Ascending aorta (tissue), 2 donors: ENCODE measurements around the gene GMPPB. TPM values are rescaled to one million over a fixed set of nuclear protein-coding genes. Genes with fewer than 3 reads are reported as not detected.

Experiments used
- DNase-seq, 2 donors: peaks; one replicate each; pipeline ENCODE4 v3.0.0-alpha.2; 2019; ENCODE audit warnings: low spot score in 2 of 2
- H3K27ac ChIP-seq, 2 donors: fragments of 200-600 bp; sonication (generic); one replicate each; pipeline ENCODE4 v1.5.1; 2016 to 2017; ENCODE audit warnings: mild to moderate bottlenecking in 1 of 2
- H3K27me3 ChIP-seq: fragments of 200-600 bp; sonication (generic); one replicate; pipeline ENCODE4 v1.5.1; 2017
- H3K36me3 ChIP-seq, 2 donors: fragments of 200-600 bp; sonication (generic); one replicate each; pipeline ENCODE4 v1.5.1; 2016
- H3K4me1 ChIP-seq, 2 donors: fragments of 200-600 bp; sonication (generic); one replicate each; pipeline ENCODE4 v1.5.1; 2016 to 2017; ENCODE audit warnings: mild to moderate bottlenecking in 1 of 2
- H3K4me3 ChIP-seq, 2 donors: fragments of 200-600 bp; sonication (generic); one replicate each; pipeline ENCODE4 v1.5.1; 2016 to 2017; ENCODE audit warnings: mild to moderate bottlenecking in 1 of 2
- H3K9me3 ChIP-seq, 2 donors: fragments of 200-600 bp; sonication (generic); one replicate each; pipeline ENCODE4 v1.5.1; 2016
- intact Hi-C: fragments of 100-400 bp; cut with DNase I; formaldehyde crosslinking; loops from one replicate; pipeline ENCODE4 v1.15.1; 2023
- total RNA-seq: library from RNA; depleted of rRNA; stranded (reverse); fragments of >200 nt; gene quantifications from one replicate; pipeline ENCODE4 v1.1.0, GENCODE V29; 2016
- TF ChIP-seq, protein P1 (sequence below), 3 experiments: fragments of 200-600 bp in 2 of 3; fragments of 450-650 bp in 1 of 3; sonication (generic) in 2 of 3; IDR thresholded peaks; one replicate each; pipeline ENCODE4 v1.5.1; 2016 to 2019; ENCODE audit warnings: antibody characterized with exemption in 3 of 3, mild to moderate bottlenecking in 1 of 3, moderate library complexity in 1 of 3

Gene GMPPB
- total RNA-seq, 1 donor from 2014 or later = 16.4 TPM

DNA sequence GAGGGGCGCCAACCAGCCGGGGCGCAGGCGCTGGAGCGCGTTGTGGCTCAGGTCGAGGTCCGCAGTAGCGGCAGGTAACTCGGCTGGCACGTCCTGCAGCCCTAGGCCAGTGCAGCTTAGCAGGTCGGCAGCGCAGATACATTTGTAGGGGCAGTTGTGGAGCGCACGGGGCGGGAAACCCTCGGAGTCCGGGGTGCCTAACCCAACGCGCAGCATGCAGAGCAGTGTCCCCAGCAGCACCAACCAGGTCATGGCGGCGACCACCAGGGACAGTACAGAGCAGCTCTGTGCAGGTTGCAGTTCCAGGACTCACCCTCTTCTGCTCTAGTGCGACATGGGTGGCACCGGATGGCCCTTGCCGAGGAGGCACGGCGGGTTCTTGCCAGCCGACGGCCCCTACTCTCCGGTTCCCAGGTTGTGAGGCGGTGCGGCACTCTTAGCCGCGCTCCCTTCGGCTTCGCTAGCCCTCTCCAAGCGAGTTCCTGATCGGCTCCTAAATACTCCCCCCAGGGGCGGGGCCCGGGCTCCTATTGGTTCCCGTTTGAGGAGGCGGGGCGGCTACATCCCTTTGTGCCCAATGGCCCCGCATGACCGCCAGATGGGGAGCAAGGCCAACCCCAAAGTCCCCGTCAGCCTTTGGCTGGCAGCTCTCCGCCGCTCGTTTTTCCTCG is 4.4 kb downstream of the GMPPB start, which contains the start of gene AMIGO3:
Gene AMIGO3, minus strand, starts transcription at position 471 of the 671 bp plus-strand sequence. Its CDS starts 219 bp downstream, at position 252.
- Histone ChIP-seq H3K27me3 (no peaks in the 10 kb centered on the region), H3K36me3 (peaks cover 13 to 37% of the 10 kb centered on the region in 2 donors), H3K27ac (peak within 1 kb of the TSS; percentile 60 to 61), H3K4me1 (peaks cover 15 to 17% of the 10 kb centered on the region in 2 donors), H3K4me3 (peak within 1 kb of the TSS; percentile 58 to 73), H3K9me3 (no peaks in the 10 kb centered on the region)
- intact Hi-C loops = no loop called here
- DNase-seq = peak; percentile 82 to 98
- TF ChIP-seq, protein P1, sequence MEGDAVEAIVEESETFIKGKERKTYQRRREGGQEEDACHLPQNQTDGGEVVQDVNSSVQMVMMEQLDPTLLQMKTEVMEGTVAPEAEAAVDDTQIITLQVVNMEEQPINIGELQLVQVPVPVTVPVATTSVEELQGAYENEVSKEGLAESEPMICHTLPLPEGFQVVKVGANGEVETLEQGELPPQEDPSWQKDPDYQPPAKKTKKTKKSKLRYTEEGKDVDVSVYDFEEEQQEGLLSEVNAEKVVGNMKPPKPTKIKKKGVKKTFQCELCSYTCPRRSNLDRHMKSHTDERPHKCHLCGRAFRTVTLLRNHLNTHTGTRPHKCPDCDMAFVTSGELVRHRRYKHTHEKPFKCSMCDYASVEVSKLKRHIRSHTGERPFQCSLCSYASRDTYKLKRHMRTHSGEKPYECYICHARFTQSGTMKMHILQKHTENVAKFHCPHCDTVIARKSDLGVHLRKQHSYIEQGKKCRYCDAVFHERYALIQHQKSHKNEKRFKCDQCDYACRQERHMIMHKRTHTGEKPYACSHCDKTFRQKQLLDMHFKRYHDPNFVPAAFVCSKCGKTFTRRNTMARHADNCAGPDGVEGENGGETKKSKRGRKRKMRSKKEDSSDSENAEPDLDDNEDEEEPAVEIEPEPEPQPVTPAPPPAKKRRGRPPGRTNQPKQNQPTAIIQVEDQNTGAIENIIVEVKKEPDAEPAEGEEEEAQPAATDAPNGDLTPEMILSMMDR (IDR thresholded peaks at IDR 0.05) = peak; percentile 61 to 86 (median 74)

DNA sequence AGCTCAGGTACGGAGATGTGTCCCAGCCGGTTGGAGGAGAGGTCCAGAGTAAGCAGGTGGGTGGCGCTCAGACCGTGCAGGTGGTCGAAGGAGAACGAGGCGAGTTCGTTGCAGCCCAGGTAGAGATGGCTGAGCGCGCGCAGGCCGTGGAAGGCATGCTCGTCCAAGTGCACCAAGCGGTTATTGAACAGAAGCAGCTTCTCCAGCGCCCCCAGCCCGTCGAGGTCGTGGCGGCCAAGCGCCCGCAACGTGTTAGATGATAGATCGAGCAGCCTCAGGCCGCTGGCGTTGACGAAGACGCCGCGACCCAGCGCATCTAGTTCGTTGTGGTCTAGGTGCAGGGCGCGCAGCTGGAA is 4.9 kb downstream of the GMPPB start:
- DNase-seq = no peak
- TF ChIP-seq, protein P1 (IDR thresholded peaks at IDR 0.05) = no peak
- Histone ChIP-seq H3K9me3 (no peaks in the 10 kb centered on the region), H3K27ac (peak overlapping the region; percentile 60 to 61), H3K36me3 (peaks cover 13 to 37% of the 10 kb centered on the region in 2 donors), H3K27me3 (no peaks in the 10 kb centered on the region), H3K4me3 (peak overlapping the region; percentile 58 to 73), H3K4me1 (peaks cover 13 to 17% of the 10 kb centered on the region in 2 donors)
- intact Hi-C loops = no loop called here

DNA sequence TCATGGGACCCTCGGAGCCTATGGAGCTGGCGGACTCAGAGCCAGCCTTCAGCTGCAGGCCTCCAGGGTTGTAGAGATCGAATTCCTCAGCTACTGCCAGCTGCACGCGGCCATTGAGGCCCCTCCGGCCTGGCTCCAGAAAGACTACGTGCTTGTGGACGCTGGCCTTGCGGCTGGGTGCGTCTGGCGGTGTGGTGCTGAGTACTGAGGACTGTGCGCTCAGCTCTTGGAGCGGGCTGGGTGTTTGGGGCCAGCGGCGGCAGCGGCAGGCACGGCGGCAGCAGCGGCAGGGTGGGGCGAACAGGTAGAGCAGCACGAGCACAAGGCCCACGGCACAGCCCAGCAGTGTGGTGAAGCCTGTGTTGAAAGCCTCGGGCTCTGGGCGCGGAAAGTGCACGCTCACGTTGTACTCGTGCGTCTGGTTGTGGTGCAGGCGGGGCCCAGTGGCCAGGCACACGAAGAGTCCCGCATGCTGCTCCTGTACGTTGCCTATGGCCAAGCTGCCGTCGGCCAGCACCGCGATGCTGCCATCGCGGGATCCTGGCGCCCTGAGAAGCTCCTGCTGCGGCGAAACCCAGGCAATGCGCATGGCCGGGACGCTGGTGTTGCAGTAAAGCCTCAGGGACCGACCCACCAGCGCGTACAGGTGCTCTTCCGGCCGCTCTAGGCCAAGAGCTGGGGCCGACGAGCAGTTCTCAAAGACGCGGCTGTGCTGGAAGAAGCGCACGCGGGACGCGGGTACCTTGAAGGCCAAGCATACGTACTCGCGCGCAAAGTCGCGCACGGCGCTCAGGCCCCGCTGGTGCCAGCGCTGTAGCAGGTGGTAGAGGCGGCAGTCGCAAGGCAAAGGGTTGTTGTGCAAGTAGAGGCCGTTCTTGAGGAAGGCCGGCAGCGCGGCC is 5.5 kb downstream of the GMPPB start:
- TF ChIP-seq, protein P1 (IDR thresholded peaks at IDR 0.05) = no peak
- intact Hi-C loops = no loop called here
- Histone ChIP-seq H3K9me3 (no peaks in the 10 kb centered on the region), H3K27me3 (no peaks in the 10 kb centered on the region), H3K36me3 (peaks cover 13 to 37% of the 10 kb centered on the region in 2 donors), H3K4me1 (peaks cover 12 to 17% of the 10 kb centered on the region in 2 donors), H3K27ac (no peak overlapping the region), H3K4me3 (peak overlapping the region; percentile 58 to 73)
- no peak for DNase-seq

DNA sequence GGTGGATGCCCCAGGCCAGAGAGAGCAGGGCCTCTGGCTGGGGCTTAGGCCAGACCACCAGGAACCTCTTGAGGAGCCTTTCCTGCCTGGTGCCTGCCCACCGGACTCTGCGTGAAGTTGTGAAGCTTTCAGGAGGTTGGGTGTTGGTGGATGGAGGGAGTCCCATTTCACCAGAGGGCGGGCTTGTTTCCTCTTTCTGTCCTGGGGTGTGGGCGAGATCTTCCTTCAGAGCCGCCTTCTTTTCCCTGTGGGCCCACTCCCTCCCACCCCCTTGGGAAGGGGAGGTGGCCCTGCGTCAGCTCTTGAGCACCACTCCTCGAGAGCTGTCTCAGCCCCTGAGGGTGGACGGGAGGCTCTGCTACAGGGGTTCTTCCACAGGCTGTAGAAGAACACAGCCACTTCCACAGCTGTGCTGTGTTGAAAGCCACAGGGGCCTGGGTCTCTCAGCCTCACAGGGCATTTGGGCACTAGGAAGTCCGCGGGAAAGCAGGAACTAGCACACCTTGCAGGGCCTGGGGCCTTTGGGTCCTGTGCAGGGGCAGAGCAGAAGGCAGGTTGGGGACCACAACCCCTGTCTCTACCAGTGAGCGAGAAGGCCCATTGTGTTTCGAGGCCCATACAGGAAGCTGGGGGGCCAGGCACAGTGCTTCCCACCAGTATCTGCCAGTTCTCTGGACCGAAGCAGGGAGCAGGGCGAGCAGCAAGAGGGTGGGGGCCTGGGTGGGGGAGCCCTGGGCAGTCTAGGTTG is 6.4 kb downstream of the GMPPB start:
- Histone ChIP-seq H3K4me1 (peaks cover 6 to 10% of the 10 kb centered on the region in 2 donors), H3K27ac (no peak overlapping the region), H3K36me3 (peaks cover 13 to 42% of the 10 kb centered on the region in 2 donors), H3K27me3 (no peaks in the 10 kb centered on the region), H3K9me3 (no peaks in the 10 kb centered on the region), H3K4me3 (no peak overlapping the region)
- peak in 1 of 2 donors; percentile 62 for DNase-seq
- intact Hi-C loops = no loop called here
- TF ChIP-seq, protein P1 (IDR thresholded peaks at IDR 0.05) = no peak

DNA sequence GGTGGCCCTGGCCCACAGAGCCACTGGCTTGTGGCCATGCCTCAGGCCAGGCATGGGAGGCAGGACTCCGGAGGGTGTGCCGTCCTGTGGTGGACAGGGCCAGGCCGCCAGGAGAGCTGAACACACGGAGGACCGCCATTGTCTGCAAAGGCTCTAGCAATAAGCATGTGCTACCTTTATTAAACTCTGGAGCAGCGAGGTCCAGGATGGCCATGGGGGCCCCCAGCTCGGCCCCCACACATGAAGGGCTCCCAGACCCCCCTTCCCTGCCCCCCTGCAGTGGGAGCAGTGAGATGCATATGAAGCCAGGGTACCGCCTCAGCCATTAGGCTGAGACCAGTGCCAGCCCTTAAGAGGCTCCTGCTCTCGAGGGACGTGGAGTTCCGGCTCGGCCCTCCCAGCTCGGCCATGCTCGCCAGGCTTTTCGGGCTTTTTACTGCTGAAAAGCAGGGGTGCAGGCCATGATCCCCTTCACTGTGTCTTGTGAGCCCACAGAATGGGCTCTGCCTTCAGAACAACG is 7.0 kb downstream of the GMPPB start:
- peak in 1 of 2 donors; percentile 64 for DNase-seq
- intact Hi-C loops = no loop called here
- peaks cover 6 to 7% of the 10 kb centered on the region in 2 donors for H3K4me1 ChIP-seq
- H3K27me3 ChIP-seq = no peaks in the 10 kb centered on the region
- TF ChIP-seq, protein P1 (IDR thresholded peaks at IDR 0.05) = no peak
- H3K27ac ChIP-seq = no peak overlapping the region
- peaks cover 7 to 42% of the 10 kb centered on the region in 2 donors for H3K36me3 ChIP-seq
- no peak overlapping the region for H3K4me3 ChIP-seq
- no peaks in the 10 kb centered on the region for H3K9me3 ChIP-seq
